Stimulated activated CD8-positive, alpha-beta memory T cell treated with anti-CD3 and anti-CD28 coated beads, Interleukin-7, amount 100 ng/mL, for 4 hours (primary cell): ENCODE data around the gene ZNF292.
"Not testable (repeated sequence)": the region's sequence is repeated elsewhere in the genome, so short reads cannot be mapped to it uniquely, and the experiment has no call there.

Experiments used
- DNase-seq, 2 donors: peaks; one replicate each; pipeline ENCODE4 v3.0.0-alpha.2; 2020; ENCODE audit warnings: low read depth in 2 of 2

The ZNF292 gene

GRCh38 chr6:87212596-87212995 lies 57.2 kb downstream of the ZNF292 start:
- DNase-seq, result no peak

- DNase-seq, result no peak
Observed at GRCh38 chr6:87213364-87213763, 58.0 kb downstream of the ZNF292 start.

- no peak for DNase-seq
Observed at GRCh38 chr6:87214831-87215230, 59.5 kb downstream of the ZNF292 start.

- DNase-seq, result no peak
Observed at GRCh38 chr6:87220997-87221396, 65.6 kb downstream of the ZNF292 start.

- no peak for DNase-seq
Observed at GRCh38 chr6:87222676-87223075, 67.3 kb downstream of the ZNF292 start.

- DNase-seq, result no peak
Observed at GRCh38 chr6:87224971-87225370, 69.6 kb downstream of the ZNF292 start.

- no peak for DNase-seq
Observed at GRCh38 chr6:87225511-87225910, 70.1 kb downstream of the ZNF292 start.

- DNase-seq, result no peak
Observed at GRCh38 chr6:87225937-87226336, 70.6 kb downstream of the ZNF292 start.

- no peak for DNase-seq
Observed at GRCh38 chr6:87230801-87231200, 75.4 kb downstream of the ZNF292 start.

GRCh38 chr6:87237804-87238203 lies 82.4 kb downstream of the ZNF292 start:
- DNase-seq, result no peak

- DNase-seq, result not testable (repeated sequence)
Observed at GRCh38 chr6:87239098-87239635, 83.8 kb downstream of the ZNF292 start.

GRCh38 chr6:87241304-87241703 lies 85.9 kb downstream of the ZNF292 start:
- no peak for DNase-seq

GRCh38 chr6:87242311-87242710 lies 86.9 kb downstream of the ZNF292 start:
- DNase-seq, result no peak

- no peak for DNase-seq
Observed at GRCh38 chr6:87243812-87244211, 88.4 kb downstream of the ZNF292 start.

GRCh38 chr6:87244380-87244779 lies 89.0 kb downstream of the ZNF292 start:
- DNase-seq, result no peak

- DNase-seq, result no peak
Observed at GRCh38 chr6:87250019-87250418, 94.7 kb downstream of the ZNF292 start.

GRCh38 chr6:87251225-87251624 lies 95.9 kb downstream of the ZNF292 start:
- DNase-seq, result no peak

- DNase-seq, result no peak
Observed at GRCh38 chr6:87251725-87252124, 96.4 kb downstream of the ZNF292 start.

- DNase-seq, result no peak
Observed at GRCh38 chr6:87257046-87257445, 101.7 kb downstream of the ZNF292 start.

- DNase-seq, result no peak
Observed at GRCh38 chr6:87257565-87257964, 102.2 kb downstream of the ZNF292 start.

- no peak for DNase-seq
Observed at GRCh38 chr6:87257975-87258374, 102.6 kb downstream of the ZNF292 start.

GRCh38 chr6:87259791-87260190 lies 104.4 kb downstream of the ZNF292 start:
- no peak for DNase-seq

GRCh38 chr6:87261534-87261933 lies 106.2 kb downstream of the ZNF292 start:
- no peak for DNase-seq

GRCh38 chr6:87264481-87264880 lies 109.1 kb downstream of the ZNF292 start:
- no peak for DNase-seq
